Endothelial cell of umbilical vein (primary cell): ENCODE results near the gene CFAP46. TPM values are rescaled to one million over a fixed set of nuclear protein-coding genes. Genes with fewer than 3 reads are reported as not detected.

Experiments
- BruUV-seq: library from RNA; stranded (reverse); fragments of 400-500 nt; replicated peaks from 2 replicates; lab custom pipeline; 2021; lab: Mats Ljungman, UMichigan
- CTCF ChIA-PET: fragments of 300-600, 350-600 bp; sonication (Branson Sonifier 250); formaldehyde crosslinking; loops from one replicate; lab custom pipeline; 2021; ENCODE audit warnings: antibody characterized with exemption, inconsistent platforms; lab: Charles Lee
- POLR2A ChIA-PET: fragments of 300-600, 350-600 bp; sonication (Branson Sonifier 250); formaldehyde crosslinking; loops from one replicate; lab custom pipeline; 2021; ENCODE audit warnings: antibody characterized with exemption, inconsistent platforms; lab: Charles Lee
- DNase-seq: peaks from one replicate; pipeline ENCODE4 v3.0.0-alpha.2; 2011; ENCODE audit warnings: low read depth, low spot score
- FAIRE-seq: peaks from 2 replicates; lab custom pipeline; 2011; peaks lifted over from hg19 to GRCh38; lab: Jason Lieb, UNC
- H2AFZ ChIP-seq: 2 replicates; pipeline ENCODE4 v1.6.0; 2012; ENCODE audit warnings: low read depth, low read length, control low read depth, inconsistent platforms
- H3K27ac ChIP-seq: 2 replicates; pipeline ENCODE4 v1.5.1; 2011; ENCODE audit warnings: low read depth, mild to moderate bottlenecking, control low read depth, low read length, moderate library complexity; ENCODE audit not compliant: insufficient read depth
- H3K27me3 ChIP-seq, 2 experiments: 2 replicates each; pipeline versions ENCODE4 v1.6.0 to v1.6.1; 2011; ENCODE audit warnings: low read length in 2 of 2, mixed read lengths in 1 of 2; ENCODE audit not compliant: control insufficient read depth in 2 of 2, insufficient read depth in 2 of 2
- H3K36me3 ChIP-seq, 2 experiments: 2 replicates in 1 of 2; 3 replicates in 1 of 2; pipeline ENCODE4 v1.5.1; 2011; ENCODE audit warnings: low read length in 2 of 2, mild to moderate bottlenecking in 1 of 2, moderate library complexity in 1 of 2; ENCODE audit not compliant: control insufficient read depth in 2 of 2, insufficient read depth in 2 of 2; ENCODE audit errors: extremely low read depth in 1 of 2
- H3K4me1 ChIP-seq: 3 replicates; pipeline ENCODE4 v1.5.1; 2011; ENCODE audit warnings: mild to moderate bottlenecking, low read length; ENCODE audit not compliant: control insufficient read depth, insufficient read depth; ENCODE audit errors: extremely low read depth
- H3K4me2 ChIP-seq: 2 replicates; pipeline ENCODE4 v1.6.1; 2011; ENCODE audit warnings: low read length, control low read depth, mixed read lengths; ENCODE audit not compliant: insufficient read depth
- H3K4me3 ChIP-seq, 3 experiments: fragments of 200-600 bp in 1 of 3; sonication (generic), shearing (Covaris generic) in 1 of 3; replicated peaks in 1 of 3; 2 replicates each; pipeline ENCODE4 v1.5.1; 2011 to 2016; ENCODE audit warnings: control low read depth in 3 of 3, low read length in 3 of 3, mild to moderate bottlenecking in 2 of 3, inconsistent platforms in 1 of 3, low read depth in 1 of 3, moderate library complexity in 1 of 3; ENCODE audit not compliant: insufficient read depth in 1 of 3
- H3K79me2 ChIP-seq: 2 replicates; pipeline ENCODE4 v1.6.0; 2012; ENCODE audit warnings: low read length, inconsistent platforms; ENCODE audit not compliant: control insufficient read depth, insufficient read depth
- H3K9ac ChIP-seq: replicated peaks from 2 replicates; pipeline ENCODE3; 2011; ENCODE audit warnings: low read length, control low read depth; ENCODE audit not compliant: insufficient read depth; ENCODE audit errors: extremely low read depth
- H3K9me1 ChIP-seq: replicated peaks from 3 replicates; pipeline ENCODE4 v1.6.0; 2011; ENCODE audit warnings: mild to moderate bottlenecking, low read length; ENCODE audit not compliant: control insufficient read depth, insufficient read depth; ENCODE audit errors: extremely low read depth
- H3K9me3 ChIP-seq: replicated peaks from 2 replicates; pipeline ENCODE4 v1.5.1; 2012; ENCODE audit warnings: low read length, inconsistent platforms; ENCODE audit not compliant: control insufficient read depth, insufficient read depth
- H4K20me1 ChIP-seq: replicated peaks from 2 replicates; pipeline ENCODE3; 2011; ENCODE audit warnings: mild to moderate bottlenecking, low read length; ENCODE audit not compliant: control insufficient read depth, insufficient read depth; ENCODE audit errors: extremely low read depth
- CTCF ChIP-seq, 2 donors: IDR thresholded peaks; 1 replicate in 1 of 2; 2 replicates in 1 of 2; pipeline ENCODE4 v1.5.1; 2011; ENCODE audit warnings: low read length in 2 of 2, mild to moderate bottlenecking in 2 of 2, moderate library complexity in 2 of 2, control low read depth in 1 of 2, inconsistent platforms in 1 of 2, low read depth in 1 of 2; ENCODE audit not compliant: insufficient read depth in 1 of 2; ENCODE audit errors: extremely low read depth in 1 of 2
- FOS ChIP-seq: IDR thresholded peaks from 2 replicates; pipeline ENCODE4 v1.6.1; 2011; ENCODE audit warnings: mild to moderate bottlenecking, low read length, moderate library complexity, borderline replicate concordance; ENCODE audit not compliant: insufficient read depth
- JUN ChIP-seq: IDR thresholded peaks from 2 replicates; pipeline ENCODE4 v1.6.1; 2011; ENCODE audit warnings: borderline replicate concordance, low read depth; ENCODE audit not compliant: insufficient read length, insufficient read depth
- MYC ChIP-seq: IDR thresholded peaks from one replicate; pipeline ENCODE4 v1.6.1; 2011; ENCODE audit warnings: mild to moderate bottlenecking, low read depth, low read length
- POLR2A ChIP-seq: IDR thresholded peaks from 2 replicates; pipeline ENCODE4 v1.6.1; 2012; ENCODE audit warnings: low read depth, mild to moderate bottlenecking, control low read depth, low read length
- POLR2AphosphoS5 ChIP-seq: IDR thresholded peaks from 2 replicates; pipeline ENCODE4 v1.6.1; 2012; ENCODE audit warnings: low read depth, mild to moderate bottlenecking, control low read depth, low read length, moderate library complexity; ENCODE audit not compliant: insufficient read depth
- dilution Hi-C: fragments of 300-500 bp; cut with MboI; formaldehyde crosslinking; loops from one replicate; pipeline ENCODE4 v1.15.0; 2019; ENCODE audit warnings: low sequenced_read_pairs; ENCODE audit not compliant: extremely low pct_ligation_motif_present
- intact Hi-C: fragments of 100-400 bp; cut with micrococcal nuclease; formaldehyde crosslinking; loops from one replicate; pipeline ENCODE4 v1.10.0; 2022
- polyA plus RNA-seq, 4 experiments: library from polyadenylated mRNA; depleted of rRNA in 3 of 4; stranded (reverse) in 3 of 4; unstranded in 1 of 4; fragments of >200 nt; gene quantifications; 2 replicates each; pipeline versions ENCODE4 v1.2.1 to v1.2.3, GENCODE V29; 2011 to 2012; ENCODE audit warnings: missing spikeins in 1 of 4
- total RNA-seq: library from RNA; stranded (reverse); gene quantifications from 2 replicates; pipeline ENCODE4 v1.2.3, GENCODE V29; 2021

CFAP46 gene
- total and polyA plus RNA-seq, 2 donors (not counting 3 experiments of a cell fraction or from before 2014, with no cell fraction given): 0.75 to 0.98 TPM

- Histone ChIP-seq H3K4me3 (no peak overlapping the region), H3K9me1 (no peaks in the 10 kb centered on the region), H3K27me3 (no peaks in the 10 kb centered on the region), H3K4me2 (no peak overlapping the region), H3K27ac (no peak overlapping the region), H3K9ac (no peak overlapping the region), H3K9me3 (no peaks in the 10 kb centered on the region), H4K20me1 (no peaks in the 10 kb centered on the region), H3K79me2 (no peaks in the 10 kb centered on the region), H3K4me1 (no peaks in the 10 kb centered on the region), H3K36me3 (no peaks in the 10 kb centered on the region), H2AFZ (no peak overlapping the region)
- TF ChIP-seq MYC: no peak
- no peak for TF ChIP-seq POLR2A
- no peak for TF ChIP-seq JUN
- no peak for TF ChIP-seq POLR2AphosphoS5
- TF ChIP-seq FOS: no peak
- TF ChIP-seq CTCF (IDR thresholded peaks at IDR 0.05; ENCODE audit: extremely low read depth in 1 of 2, insufficient read depth in 1 of 2, low read depth in 1 of 2, low read length in 2 of 2): no peak
- ChIA-PET CTCF (no interaction called here), POLR2A (no interaction called here)
- BruUV-seq: no TSS peak
- DNase-seq (no peak), FAIRE-seq (no peak)
- dilution Hi-C loops (no loop called here), intact Hi-C loops (loop anchor here (1.0 to 2.0 kb wide), 3 partner anchors 67 to 287 kb away; no protein-coding TSS in a partner anchor)
Observed at GRCh38 chr10:132837905-132838304, 104.5 kb downstream of the CFAP46 start.
